Cerebellar nuclear complex (tissue), 1 donor: Measurements from ENCODE around the gene OPCML.

Experiments used
- DNase-seq, 2 experiments: peaks; one replicate each; lab custom pipeline; 2025; lab: John Stamatoyannopoulos, UW

Gene OPCML

GRCh38 chr11:133531971-133532651 is at the start of gene OPCML:
TSS of gene OPCML (minus strand) at chr11:133532501.
- no peak for DNase-seq

DNA sequence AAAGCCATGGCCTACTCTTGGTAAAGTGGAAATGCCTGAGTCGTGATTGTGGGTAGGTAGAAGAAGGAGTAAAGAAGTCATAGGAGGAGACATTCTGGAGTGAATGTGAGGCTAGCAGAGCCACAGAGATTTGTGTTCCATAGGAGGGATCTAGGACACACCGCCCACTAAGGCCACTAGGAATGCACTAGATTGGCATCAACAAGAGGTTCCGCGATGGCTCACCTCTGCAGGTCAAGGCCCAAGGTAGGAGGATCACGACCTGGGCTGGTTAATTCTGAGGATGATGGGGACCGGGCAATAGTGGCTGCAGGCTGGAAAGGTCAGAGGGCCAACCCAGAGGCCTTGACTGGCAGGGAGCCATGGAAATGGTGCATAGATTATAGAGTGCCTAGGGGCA is 48.8 kb upstream of the OPCML start:
- DNase-seq, result no peak

GRCh38 chr11:133579165-133580031 is 47.1 kb upstream of the OPCML start:
- DNase-seq, result no peak

DNA sequence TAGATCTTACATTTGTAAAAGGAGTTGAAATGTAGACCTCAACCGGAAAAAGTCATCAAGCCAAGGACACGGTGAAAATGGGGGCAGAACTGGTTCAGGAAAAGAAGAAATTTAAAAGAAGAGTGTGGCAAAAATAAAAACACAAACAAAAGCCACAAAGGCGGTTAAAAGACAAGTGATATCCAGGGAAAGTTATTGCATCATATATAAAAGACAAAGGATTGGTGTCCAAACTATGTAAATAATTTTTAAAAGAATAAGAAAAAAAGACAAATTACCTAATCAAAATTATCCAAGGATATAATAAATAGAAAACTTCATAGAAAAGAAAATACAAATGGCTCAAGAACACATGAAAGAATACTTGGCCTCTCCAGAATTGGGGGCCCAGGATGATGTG is 45.1 kb upstream of the OPCML start:
- no peak for DNase-seq

DNA sequence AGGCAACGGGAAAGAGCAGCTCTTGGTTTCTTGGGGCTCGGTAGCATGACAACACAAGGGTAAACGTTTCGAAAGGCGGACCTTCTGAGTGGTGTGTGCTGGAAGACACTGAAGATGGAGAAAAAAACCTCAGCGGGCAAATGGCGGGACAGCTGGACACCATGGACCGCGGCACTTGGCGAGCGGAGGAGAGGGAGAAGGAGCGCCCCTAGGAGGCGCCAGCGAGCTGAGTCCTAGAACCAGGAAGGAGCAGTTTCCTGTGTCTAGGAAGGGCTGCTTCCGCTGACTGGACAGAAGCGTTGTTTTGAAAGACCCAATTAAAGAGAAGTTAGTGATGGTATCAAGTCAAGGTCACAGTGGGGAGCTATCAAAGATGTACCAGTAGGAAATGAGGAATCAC is 44.0 kb upstream of the OPCML start:
- no peak for DNase-seq

DNA sequence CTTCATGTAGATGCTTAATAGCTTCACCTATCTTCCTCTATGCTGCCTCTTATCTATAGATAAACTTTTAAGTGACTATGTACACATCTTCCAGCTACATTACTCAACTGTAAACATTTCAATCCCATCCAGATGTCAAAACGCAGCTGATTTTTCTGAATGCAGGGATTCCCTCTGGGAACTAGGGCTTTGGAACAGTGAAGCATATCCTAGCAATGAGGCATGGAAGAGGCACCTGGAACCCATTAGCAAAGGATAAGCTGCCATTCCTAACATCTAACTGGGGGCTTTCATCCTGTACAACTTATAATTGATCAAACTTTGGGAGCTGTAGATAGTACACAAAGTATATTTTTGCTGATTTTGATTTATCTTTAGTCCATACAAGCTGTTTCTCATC is 40.8 kb upstream of the OPCML start:
- DNase-seq, result no peak

GRCh38 chr11:133570376-133570775 is 38.1 kb upstream of the OPCML start:
- no peak for DNase-seq

GRCh38 chr11:133563505-133564025 is 31.3 kb upstream of the OPCML start:
- DNase-seq, result no peak

DNA sequence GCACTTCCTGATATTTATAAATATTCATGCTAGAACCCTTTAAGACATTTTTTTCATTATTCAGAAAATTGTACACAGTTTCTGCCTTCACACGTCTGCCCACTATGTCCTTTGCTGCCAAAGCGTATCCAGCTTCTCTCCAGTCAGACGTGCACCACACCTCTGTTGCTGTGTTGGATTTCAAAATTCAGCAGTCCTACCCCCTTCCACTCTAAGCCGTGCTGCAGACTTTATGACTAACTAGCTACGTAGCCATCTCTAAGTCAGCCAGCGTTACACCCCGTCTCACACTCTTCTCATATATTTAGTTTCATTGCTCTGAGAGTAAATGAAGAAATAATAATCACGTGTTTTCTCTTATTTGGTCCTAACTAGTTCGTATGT is 28.2 kb upstream of the OPCML start:
- no peak for DNase-seq

GRCh38 chr11:133559833-133560471 is 27.7 kb upstream of the OPCML start:
- no peak for DNase-seq

DNA sequence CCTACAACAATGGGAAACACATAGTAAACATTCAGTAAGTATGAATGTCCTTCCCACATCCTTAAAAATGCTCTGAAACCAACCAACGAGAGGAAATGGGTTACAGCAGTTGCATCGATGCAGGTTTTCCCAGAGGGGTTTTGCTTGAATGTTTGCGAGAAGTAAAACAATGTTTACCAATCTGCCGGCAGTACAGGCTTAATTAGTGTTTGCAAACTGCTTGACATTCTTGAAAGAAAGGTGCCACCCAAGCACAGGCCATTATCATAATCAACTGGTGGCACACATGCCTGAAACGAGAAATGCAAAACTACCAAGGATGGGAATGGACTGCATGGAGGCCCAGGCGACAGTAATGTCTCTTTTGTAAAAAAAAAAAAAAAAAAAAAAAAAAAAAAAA is 27.1 kb upstream of the OPCML start:
- no peak for DNase-seq

DNA sequence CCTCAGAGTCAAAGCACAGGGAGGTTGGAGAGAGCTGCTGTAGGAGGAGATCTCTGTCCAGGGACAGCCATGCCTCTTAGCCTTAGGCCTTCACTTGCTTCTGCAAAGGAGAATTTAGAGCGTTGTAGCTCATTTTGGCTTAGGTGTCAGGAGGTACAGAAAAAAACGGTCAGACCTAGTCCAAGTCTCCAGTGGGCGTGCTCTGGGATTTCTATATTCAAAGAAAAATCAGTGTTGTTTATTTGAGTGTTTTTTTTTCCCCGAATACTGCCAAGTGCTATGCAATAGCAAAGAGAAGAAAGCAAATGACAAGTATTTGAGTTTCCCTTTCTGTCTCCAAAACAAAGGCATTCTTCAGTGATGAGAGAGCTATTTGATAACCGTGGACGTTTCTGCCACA is 22.7 kb upstream of the OPCML start:
- no peak for DNase-seq

DNA sequence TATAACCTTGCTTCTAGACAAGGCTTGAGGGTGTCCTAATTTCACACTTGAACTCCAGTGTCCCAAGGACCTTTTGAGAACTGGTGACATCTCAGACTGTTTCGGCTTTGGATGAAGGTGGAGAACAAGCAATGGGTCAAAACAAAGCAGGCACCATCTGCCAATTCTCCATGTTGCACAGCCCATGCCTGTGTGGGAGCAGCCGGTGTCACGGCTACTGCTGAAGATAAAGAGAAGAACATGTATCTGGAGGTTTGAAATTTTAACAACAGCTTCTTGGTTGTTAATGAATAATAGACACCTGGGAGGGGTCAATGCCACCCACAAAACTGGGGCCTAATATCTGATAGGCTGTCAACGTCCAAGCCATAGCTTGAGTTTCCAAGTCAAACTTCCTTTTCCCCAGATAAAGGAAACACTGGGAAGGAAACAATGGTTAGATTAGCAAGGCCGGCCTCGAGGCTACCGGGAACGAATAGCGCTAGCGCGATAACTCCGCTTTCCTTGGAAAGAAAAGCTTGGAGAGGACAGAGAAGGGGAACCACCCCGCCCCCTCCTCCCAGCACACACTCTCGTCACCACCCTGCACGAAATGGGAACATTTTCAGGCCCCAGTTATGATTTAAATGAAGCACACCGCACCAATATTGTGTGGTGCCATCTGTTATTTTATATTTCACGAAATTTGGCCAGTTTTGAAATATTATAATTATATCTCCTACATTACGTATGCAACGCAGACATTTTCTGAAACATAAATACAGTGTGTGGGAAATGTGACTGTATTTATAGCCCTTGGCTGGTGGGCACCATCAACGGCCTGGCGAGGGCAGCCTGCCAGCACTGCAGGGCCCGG is 21.8 kb upstream of the OPCML start:
- no peak for DNase-seq

GRCh38 chr11:133552938-133553337 is 20.6 kb upstream of the OPCML start:
- no peak for DNase-seq

GRCh38 chr11:133551064-133551463 is 18.8 kb upstream of the OPCML start:
- DNase-seq, result no peak

- no peak for DNase-seq
Measured at GRCh38 chr11:133549826-133550225, 17.5 kb upstream of the OPCML start.

DNA sequence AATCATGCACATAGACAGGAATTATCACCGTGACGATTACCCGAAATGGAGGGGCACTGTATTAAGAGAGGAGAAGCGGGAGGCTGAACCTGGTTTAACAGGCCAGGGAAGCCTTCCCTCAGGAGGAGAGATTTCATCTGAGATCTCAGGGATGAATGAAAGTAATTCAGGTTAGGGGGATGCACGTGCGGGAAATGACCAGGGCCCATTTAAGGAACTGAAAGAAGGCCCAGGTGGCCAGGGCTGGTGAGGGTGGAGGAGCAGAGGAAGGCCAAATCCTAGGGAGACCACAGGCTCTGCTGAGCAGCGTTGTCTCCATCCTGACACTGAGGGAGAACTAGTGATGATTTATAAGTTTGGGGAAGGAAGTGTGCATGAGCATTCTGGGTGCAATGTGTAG is 16.3 kb upstream of the OPCML start:
- no peak for DNase-seq

DNA sequence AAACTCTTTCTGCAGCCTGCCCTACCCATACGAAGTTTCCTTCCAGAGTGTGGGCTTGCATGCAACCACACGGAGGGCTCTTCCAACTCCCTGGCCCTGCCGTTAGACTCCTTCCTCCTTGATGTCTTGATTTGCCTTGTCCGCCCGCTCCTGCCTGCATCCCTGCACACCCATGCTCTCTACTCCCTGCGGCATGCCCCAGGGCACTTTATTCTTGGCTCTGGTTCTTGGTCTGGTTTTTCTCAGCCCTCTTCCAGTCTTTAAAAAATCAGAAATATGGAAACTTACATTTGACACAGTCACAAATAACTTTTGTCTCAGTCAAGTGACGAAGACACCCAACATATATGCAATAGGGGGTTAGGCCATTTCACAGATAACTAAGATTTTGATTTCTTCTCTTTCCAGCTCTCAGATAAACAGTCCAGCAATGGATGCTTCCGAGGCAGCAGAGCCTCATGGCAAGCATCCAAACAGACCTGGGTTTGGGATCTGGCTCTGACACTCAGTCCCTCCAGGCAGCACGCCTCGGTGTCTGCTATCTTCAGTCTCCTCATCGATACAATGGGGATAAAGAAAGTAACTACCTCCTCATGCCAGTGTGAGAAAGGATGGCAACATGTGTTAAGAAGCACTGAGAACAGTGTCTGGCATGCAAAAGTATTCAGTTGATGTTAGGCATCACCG is 15.7 kb upstream of the OPCML start:
- no peak for DNase-seq

GRCh38 chr11:133545199-133545803 is 13.0 kb upstream of the OPCML start:
- no peak for DNase-seq

DNA sequence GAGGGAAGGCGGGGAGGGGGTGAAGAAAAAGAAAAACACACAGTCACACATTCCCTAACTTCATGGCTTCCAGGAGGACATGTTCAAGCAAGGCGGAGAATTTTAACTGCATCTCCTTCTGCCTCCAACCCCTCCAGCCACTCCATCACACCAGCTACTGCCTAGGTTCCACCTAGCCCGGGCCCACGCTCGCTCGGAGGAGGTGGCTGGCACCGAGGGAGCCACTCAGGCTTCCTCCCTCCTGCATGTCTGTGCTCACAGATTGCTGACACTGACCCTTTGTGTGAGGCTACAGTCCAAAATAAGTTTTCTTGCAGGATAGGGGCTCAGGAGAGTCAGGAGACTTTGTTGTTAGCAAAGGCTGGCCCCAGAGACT is 9.4 kb upstream of the OPCML start:
- no peak for DNase-seq
